Trophoblast cell (in vitro differentiated cells and primary cell): ENCODE results near the gene TNS3.

Source experiments
- DNase-seq, 2 donors: peaks; one replicate each; pipeline ENCODE4 v3.0.0-alpha.2; 2016
- H2AFZ ChIP-seq: 2 replicates; pipeline ENCODE4 v1.6.1; 2013; ENCODE audit warnings: low read length, moderate library complexity, mild to moderate bottlenecking; ENCODE audit not compliant: insufficient read depth, poor library complexity
- H2AK5ac ChIP-seq: 2 replicates; pipeline ENCODE4 v1.6.1; 2013; ENCODE audit warnings: mild to moderate bottlenecking, low read length
- H2BK120ac ChIP-seq: 2 replicates; pipeline ENCODE4 v1.6.1; 2013; ENCODE audit warnings: low read length, mild to moderate bottlenecking, moderate library complexity; ENCODE audit not compliant: insufficient read depth, poor library complexity
- H2BK12ac ChIP-seq: 2 replicates; pipeline ENCODE4 v1.6.1; 2013; ENCODE audit warnings: mild to moderate bottlenecking, low read length, moderate library complexity
- H2BK5ac ChIP-seq: 2 replicates; pipeline ENCODE4 v1.6.1; 2013; ENCODE audit warnings: low read length, low read depth, moderate library complexity, mild to moderate bottlenecking; ENCODE audit not compliant: poor library complexity
- H3K14ac ChIP-seq: 2 replicates; pipeline ENCODE4 v1.6.1; 2013; ENCODE audit warnings: mild to moderate bottlenecking, low read length
- H3K18ac ChIP-seq: 2 replicates; pipeline ENCODE4 v1.6.1; 2013; ENCODE audit warnings: mild to moderate bottlenecking, low read length
- H3K23ac ChIP-seq: 2 replicates; pipeline ENCODE4 v1.6.1; 2013; ENCODE audit warnings: low read length
- H3K27ac ChIP-seq: 2 replicates; pipeline ENCODE4 v1.5.1; 2013; ENCODE audit warnings: low read depth, mild to moderate bottlenecking, inconsistent platforms, low read length, moderate library complexity
- H3K27me3 ChIP-seq: 2 replicates; pipeline ENCODE4 v1.6.1; 2013; ENCODE audit warnings: inconsistent platforms, mild to moderate bottlenecking, low read length, moderate library complexity; ENCODE audit not compliant: insufficient read depth
- H3K36me3 ChIP-seq, 2 experiments: 1 replicate in 1 of 2; 2 replicates in 1 of 2; pipeline ENCODE4 v1.6.1; 2013; ENCODE audit warnings: low read length in 2 of 2, mild to moderate bottlenecking in 2 of 2, moderate library complexity in 1 of 2; ENCODE audit not compliant: insufficient read depth in 2 of 2, control insufficient read depth in 1 of 2
- H3K4ac ChIP-seq: 2 replicates; pipeline ENCODE4 v1.6.1; 2013; ENCODE audit warnings: low read depth, mild to moderate bottlenecking, low read length, moderate library complexity
- H3K4me1 ChIP-seq, 2 experiments: 1 replicate in 1 of 2; 2 replicates in 1 of 2; pipeline ENCODE4 v1.6.1; 2013; ENCODE audit warnings: low read length in 2 of 2, mild to moderate bottlenecking in 2 of 2, moderate library complexity in 1 of 2; ENCODE audit not compliant: insufficient read depth in 2 of 2, control insufficient read depth in 1 of 2
- H3K4me2 ChIP-seq: 2 replicates; pipeline ENCODE4 v1.6.1; 2013; ENCODE audit warnings: inconsistent platforms, mild to moderate bottlenecking, low read length, moderate library complexity
- H3K4me3 ChIP-seq: 2 replicates; pipeline ENCODE4 v1.5.1; 2013; ENCODE audit warnings: mild to moderate bottlenecking, low read depth, low read length, inconsistent platforms
- H3K79me1 ChIP-seq: one replicate; pipeline ENCODE4 v1.6.1; 2013; ENCODE audit warnings: low read length
- H3K79me2 ChIP-seq: 2 replicates; pipeline ENCODE4 v1.6.1; 2013; ENCODE audit warnings: low read length, mild to moderate bottlenecking; ENCODE audit not compliant: control insufficient read depth, insufficient read depth, poor library complexity
- H3K9ac ChIP-seq: 2 replicates; pipeline ENCODE4 v1.6.1; 2013; ENCODE audit warnings: mild to moderate bottlenecking, low read length
- H3K9me3 ChIP-seq: 2 replicates; pipeline ENCODE4 v1.6.1; 2013; ENCODE audit warnings: low read depth, mild to moderate bottlenecking, control low read depth, inconsistent platforms, low read length; ENCODE audit not compliant: insufficient read depth
- H4K12ac ChIP-seq: 2 replicates; pipeline ENCODE4 v1.6.1; 2013; ENCODE audit warnings: low read depth, mild to moderate bottlenecking, low read length, moderate library complexity
- H4K8ac ChIP-seq: 2 replicates; pipeline ENCODE4 v1.6.1; 2013; ENCODE audit warnings: low read depth, mild to moderate bottlenecking, low read length, moderate library complexity
- H4K91ac ChIP-seq: one replicate; pipeline ENCODE4 v1.6.1; 2013; ENCODE audit warnings: low read depth, mild to moderate bottlenecking, low read length, moderate library complexity
- WGBS: extraction: QIAGEN DNeasy Blood & Tissue Kit; methylation state at CpG from one replicate; pipeline ENCODE4 v1.1.7; 2013; ENCODE audit warnings: missing lambda C conversion rate; ENCODE audit not compliant: insufficient read length, insufficient coverage; ENCODE audit errors: extremely low coverage; 5-methylcytosine and 5-hydroxymethylcytosine counted together

Gene TNS3

DNA sequence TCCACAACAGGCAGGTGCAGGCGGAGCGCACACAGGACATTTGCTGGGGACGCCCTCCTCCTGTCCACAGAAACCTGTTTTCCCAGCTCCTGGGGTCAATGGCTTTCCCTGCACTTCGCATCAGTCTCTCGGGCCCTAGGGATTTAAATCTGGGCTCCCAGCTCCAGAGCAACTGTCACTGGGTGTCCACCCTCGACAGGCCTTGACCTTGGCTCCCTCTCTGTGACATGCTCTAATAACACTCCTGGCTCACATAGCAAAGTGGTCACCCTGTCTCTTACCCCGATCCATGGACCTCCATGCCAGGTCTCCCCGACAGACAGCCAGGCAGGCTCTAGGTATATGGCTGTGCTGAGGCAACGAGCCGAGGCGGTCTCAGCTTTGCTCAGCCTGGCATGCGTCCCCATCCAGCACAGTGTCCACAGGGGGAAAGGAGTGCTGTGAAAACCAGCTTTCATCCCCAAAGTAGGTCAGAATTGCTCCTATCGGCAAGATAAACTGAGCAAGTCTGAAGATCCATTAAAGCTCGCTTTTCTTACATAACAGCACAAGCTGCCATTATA is 195.6 kb downstream of the TNS3 start:
- no peak overlapping the region for H2BK5ac ChIP-seq
- no peak overlapping the region for H2BK12ac ChIP-seq
- no peak overlapping the region for H2BK120ac ChIP-seq
- peaks cover 0 to 5% of the 10 kb centered on the region in 2 experiments for H3K4me1 ChIP-seq
- no peaks in the 10 kb centered on the region for H3K79me1 ChIP-seq
- no peak overlapping the region for H4K8ac ChIP-seq
- no peak overlapping the region for H3K14ac ChIP-seq
- H3K18ac ChIP-seq: no peak overlapping the region
- no peak for DNase-seq
- H3K27ac ChIP-seq: no peak overlapping the region
- H3K79me2 ChIP-seq: no peaks in the 10 kb centered on the region
- no peak overlapping the region for H3K23ac ChIP-seq
- no peak overlapping the region for H3K4ac ChIP-seq
- H4K12ac ChIP-seq: no peak overlapping the region
- H3K9me3 ChIP-seq: no peaks in the 10 kb centered on the region
- H2AK5ac ChIP-seq: no peak overlapping the region
- no peak overlapping the region for H2AFZ ChIP-seq
- H3K9ac ChIP-seq: no peak overlapping the region
- WGBS: no CpG with 5 or more reads among the region's 14 CpGs
- no peaks in the 10 kb centered on the region for H3K27me3 ChIP-seq
- no peak overlapping the region for H3K4me2 ChIP-seq
- H3K36me3 ChIP-seq: peaks cover 66 to 76% of the 10 kb centered on the region in 2 experiments
- H3K4me3 ChIP-seq: no peak overlapping the region
- no peak overlapping the region for H4K91ac ChIP-seq

DNA sequence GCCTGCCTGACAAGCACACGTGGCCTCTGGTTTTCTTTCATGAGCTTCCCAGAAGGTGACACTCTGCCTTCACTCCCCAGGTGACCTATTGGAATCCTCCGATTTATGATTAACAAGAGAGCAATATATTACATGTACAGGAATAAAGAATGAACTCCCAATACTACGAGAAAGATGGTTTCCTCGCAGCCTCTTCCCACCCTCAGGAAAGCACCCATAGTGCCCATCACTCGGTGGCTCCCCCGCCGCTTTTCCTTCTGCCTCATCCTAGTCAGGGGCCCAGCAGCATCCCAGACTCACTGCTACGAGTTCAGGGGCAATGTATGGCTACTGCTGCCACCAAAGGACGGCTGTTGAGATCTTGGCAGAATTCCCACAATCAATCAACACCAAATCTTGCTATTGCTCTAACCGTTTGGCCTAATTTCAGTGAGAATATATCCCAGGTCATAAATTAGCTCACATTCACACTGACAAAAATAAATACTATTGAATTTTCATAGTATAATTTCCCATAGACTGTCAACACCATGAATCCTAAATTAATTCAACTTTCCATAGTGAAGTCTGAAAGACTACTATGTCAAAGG is 196.3 kb downstream of the TNS3 start:
- Histone ChIP-seq H2BK12ac (no peak overlapping the region), H3K9me3 (no peaks in the 10 kb centered on the region), H3K4me1 (peaks cover 6 to 11% of the 10 kb centered on the region in 2 experiments), H2AFZ (no peak overlapping the region), H3K27ac (no peak overlapping the region), H3K27me3 (no peaks in the 10 kb centered on the region), H3K4me3 (no peak overlapping the region), H3K14ac (no peak overlapping the region), H3K18ac (no peak overlapping the region), H3K4me2 (no peak overlapping the region), H3K23ac (no peak overlapping the region), H2BK120ac (no peak overlapping the region), H3K79me2 (no peaks in the 10 kb centered on the region), H2BK5ac (no peak overlapping the region), H3K4ac (no peak overlapping the region), H4K12ac (no peak overlapping the region), H4K8ac (no peak overlapping the region), H4K91ac (no peak overlapping the region), H3K36me3 (peaks cover 62 to 75% of the 10 kb centered on the region in 2 experiments), H2AK5ac (no peak overlapping the region), H3K79me1 (no peaks in the 10 kb centered on the region), H3K9ac (no peak overlapping the region)
- DNase-seq: no peak
- no CpG with 5 or more reads among the region's 10 CpGs for WGBS

DNA sequence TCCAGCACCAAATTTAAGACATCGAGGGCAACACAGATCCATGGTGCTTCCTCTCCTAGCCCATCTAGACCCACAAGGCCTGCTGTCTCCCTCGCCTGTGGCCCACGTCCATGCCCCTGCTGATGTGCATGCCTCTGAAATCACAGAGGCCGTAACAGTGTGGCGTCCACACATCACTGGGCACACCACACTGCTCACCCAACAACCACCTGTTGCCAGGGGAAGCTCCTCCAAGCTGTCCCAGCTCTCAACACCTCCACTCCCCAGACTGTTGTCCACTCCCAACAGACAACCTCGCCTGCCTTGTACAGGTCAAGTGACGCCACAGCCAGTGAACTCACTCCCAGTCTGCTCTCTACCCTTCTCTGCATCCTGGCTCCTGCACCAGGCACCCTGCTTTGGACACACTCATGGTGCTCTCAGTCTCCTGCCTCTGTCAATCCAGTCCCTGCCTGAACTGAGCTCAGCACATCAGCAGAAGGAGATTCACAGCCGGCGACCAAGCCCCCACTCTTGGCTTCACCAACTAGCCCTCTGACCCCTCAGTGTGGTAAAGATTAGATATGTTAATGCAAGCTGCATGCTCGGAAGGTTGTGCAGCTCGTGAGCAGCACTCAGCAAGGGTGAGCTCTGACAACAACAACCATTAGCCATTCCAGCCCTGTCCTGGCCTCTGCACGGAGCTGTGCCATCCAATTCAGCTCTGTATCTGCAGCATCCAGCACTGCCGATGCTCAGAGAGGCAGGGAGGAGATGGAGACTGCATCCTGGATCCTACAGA is 197.0 kb downstream of the TNS3 start:
- H4K12ac ChIP-seq: no peak overlapping the region
- no peaks in the 10 kb centered on the region for H3K27me3 ChIP-seq
- no peak overlapping the region for H3K14ac ChIP-seq
- no peaks in the 10 kb centered on the region for H3K9me3 ChIP-seq
- no peak overlapping the region for H3K9ac ChIP-seq
- no peak overlapping the region for H2BK12ac ChIP-seq
- no peak overlapping the region for H3K23ac ChIP-seq
- H3K4me3 ChIP-seq: no peak overlapping the region
- H3K79me2 ChIP-seq: no peaks in the 10 kb centered on the region
- no peak overlapping the region for H4K91ac ChIP-seq
- no peak overlapping the region for H4K8ac ChIP-seq
- no peak overlapping the region for H2BK120ac ChIP-seq
- no peak overlapping the region for H2BK5ac ChIP-seq
- H3K4ac ChIP-seq: no peak overlapping the region
- H3K36me3 ChIP-seq: peaks cover 60 to 74% of the 10 kb centered on the region in 2 experiments
- H3K4me2 ChIP-seq: no peak overlapping the region
- H3K27ac ChIP-seq: no peak overlapping the region
- peaks cover 13 to 18% of the 10 kb centered on the region in 2 experiments for H3K4me1 ChIP-seq
- no peak overlapping the region for H3K18ac ChIP-seq
- H2AFZ ChIP-seq: no peak overlapping the region
- no peak overlapping the region for H2AK5ac ChIP-seq
- H3K79me1 ChIP-seq: peaks cover 3% of the 10 kb centered on the region
- no CpG with 5 or more reads among the region's 13 CpGs for WGBS
- no peak for DNase-seq

DNA sequence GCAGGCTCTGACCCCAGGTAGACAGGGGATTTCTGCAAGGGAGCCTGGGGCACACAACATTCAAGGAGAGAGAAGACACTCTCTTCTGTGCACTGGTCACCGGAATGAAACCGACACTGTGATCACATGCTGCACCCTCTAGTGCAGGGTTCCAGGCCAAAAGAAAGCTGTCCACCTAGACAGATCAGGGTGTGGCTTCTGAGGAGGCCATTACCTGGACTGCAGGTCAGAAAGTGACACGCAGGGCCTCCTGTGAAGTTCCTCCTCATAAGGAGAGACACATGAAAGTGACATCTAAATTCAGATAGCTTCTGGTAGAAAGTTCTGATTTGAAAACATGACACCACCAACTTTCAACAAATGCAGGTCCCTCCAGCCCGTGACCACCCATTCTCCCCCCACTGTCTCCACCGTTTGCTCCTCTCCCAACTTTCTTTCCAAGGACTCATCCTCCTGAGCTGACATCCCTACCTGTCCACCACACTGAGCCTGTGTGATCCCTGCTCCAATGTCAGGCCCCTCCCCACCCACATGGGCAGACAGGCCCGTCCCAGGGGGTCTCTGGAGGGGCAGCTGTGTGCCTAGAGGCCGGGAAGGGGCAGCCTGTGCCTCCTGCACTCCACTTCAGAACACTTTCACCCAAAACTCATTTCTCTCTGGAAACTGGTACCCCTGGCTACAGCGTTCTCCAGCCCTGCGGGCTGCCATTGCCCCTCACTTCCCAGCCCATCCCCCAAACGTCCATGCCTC is 198.0 kb downstream of the TNS3 start:
- H3K14ac ChIP-seq: no peak overlapping the region
- no peak overlapping the region for H4K12ac ChIP-seq
- no peak overlapping the region for H3K4me3 ChIP-seq
- peaks cover 19 to 21% of the 10 kb centered on the region in 2 experiments for H3K4me1 ChIP-seq
- no peak overlapping the region for H2BK12ac ChIP-seq
- no peak overlapping the region for H3K18ac ChIP-seq
- H3K23ac ChIP-seq: no peak overlapping the region
- no peak overlapping the region for H3K4me2 ChIP-seq
- peaks cover 5% of the 10 kb centered on the region for H3K79me1 ChIP-seq
- H3K27me3 ChIP-seq: no peaks in the 10 kb centered on the region
- no peaks in the 10 kb centered on the region for H3K79me2 ChIP-seq
- no peaks in the 10 kb centered on the region for H3K9me3 ChIP-seq
- no peak overlapping the region for H2BK5ac ChIP-seq
- no CpG with 5 or more reads among the region's 10 CpGs for whole genome bisulfite sequencing
- H2AK5ac ChIP-seq: no peak overlapping the region
- H3K27ac ChIP-seq: peak overlapping the region; percentile 6
- no peak overlapping the region for H2BK120ac ChIP-seq
- H3K36me3 ChIP-seq: peaks cover 58 to 68% of the 10 kb centered on the region in 2 experiments
- H4K8ac ChIP-seq: no peak overlapping the region
- H4K91ac ChIP-seq: no peak overlapping the region
- no peak for DNase-seq
- no peak overlapping the region for H2AFZ ChIP-seq
- H3K9ac ChIP-seq: no peak overlapping the region
- no peak overlapping the region for H3K4ac ChIP-seq
